H1 (cell line): Measurements from ENCODE around the gene RASA1. TPM values are rescaled to one million over a fixed set of nuclear protein-coding genes. Genes with fewer than 3 reads are reported as not detected.

Source experiments
- CTCF ChIA-PET: fragments of 300-600 bp; sonication (Branson Sonifier 250); formaldehyde crosslinking; loops from one replicate; lab custom pipeline; 2021; ENCODE audit not compliant: partially characterized antibody; lab: Charles Lee
- POLR2A ChIA-PET: fragments of 300-600 bp; sonication (Branson Sonifier 250); formaldehyde crosslinking; loops from one replicate; lab custom pipeline; 2021; ENCODE audit warnings: inconsistent platforms; ENCODE audit not compliant: partially characterized antibody; lab: Charles Lee
- DNase-seq, 2 experiments: peaks; one replicate each; pipeline versions ENCODE4 v3.0.0 to v3.0.0-alpha.2; 2010 to 2022; ENCODE audit warnings: low spot score in 2 of 2, low read depth in 1 of 2, mixed read lengths in 1 of 2
- FAIRE-seq: peaks from 2 replicates; lab custom pipeline; 2011; peaks lifted over from hg19 to GRCh38; lab: Jason Lieb, UNC
- H2AFZ ChIP-seq: 2 replicates; pipeline ENCODE4 v1.8.1; 2012; ENCODE audit warnings: low read length, inconsistent platforms
- H2AK5ac ChIP-seq: 2 replicates; pipeline ENCODE4 v1.6.1; 2013; ENCODE audit warnings: low read depth, low read length
- H2BK120ac ChIP-seq: replicated peaks from 2 replicates; pipeline ENCODE3; 2013; ENCODE audit warnings: low read depth, low read length, inconsistent platforms
- H2BK12ac ChIP-seq: 2 replicates; pipeline ENCODE4 v1.6.1; 2013; ENCODE audit warnings: low read depth, low read length
- H2BK15ac ChIP-seq: 2 replicates; pipeline ENCODE4 v1.6.1; 2013; ENCODE audit warnings: low read length
- H2BK20ac ChIP-seq: 2 replicates; pipeline ENCODE4 v1.6.1; 2013; ENCODE audit warnings: low read length
- H2BK5ac ChIP-seq: 2 replicates; pipeline ENCODE4 v1.6.1; 2013; ENCODE audit warnings: low read depth, low read length
- H3K14ac ChIP-seq: 2 replicates; pipeline ENCODE4 v1.6.1; 2013; ENCODE audit warnings: inconsistent platforms; ENCODE audit not compliant: insufficient read length
- H3K18ac ChIP-seq: 2 replicates; pipeline ENCODE4 v1.6.1; 2013; ENCODE audit warnings: low read length; ENCODE audit errors: extremely low read depth
- H3K23ac ChIP-seq: 2 replicates; pipeline ENCODE4 v1.6.1; 2013; ENCODE audit warnings: inconsistent platforms; ENCODE audit not compliant: insufficient read length
- H3K23me2 ChIP-seq: 2 replicates; pipeline ENCODE4 v1.6.1; 2013; ENCODE audit warnings: low read depth, low read length
- H3K27ac ChIP-seq: 2 replicates; pipeline ENCODE4 v1.6.1; 2011; ENCODE audit warnings: low read depth, low read length, inconsistent platforms
- H3K27me3 ChIP-seq, 4 experiments: replicated peaks in 1 of 4; 1 replicate in 1 of 4; 2 replicates in 3 of 4; pipeline versions ENCODE4 v1.6.1 to v1.8.1; 2011 to 2013; ENCODE audit warnings: low read length in 3 of 4, mild to moderate bottlenecking in 3 of 4, inconsistent platforms in 2 of 4, mixed read lengths in 2 of 4, moderate library complexity in 1 of 4; ENCODE audit not compliant: control insufficient read depth in 3 of 4, insufficient read depth in 3 of 4; ENCODE audit errors: extremely low read depth in 1 of 4
- H3K36me3 ChIP-seq, 4 experiments: 2 replicates each; pipeline versions ENCODE4 v1.6.1 to v1.8.1; 2011 to 2013; ENCODE audit warnings: mild to moderate bottlenecking in 4 of 4, low read length in 3 of 4, moderate library complexity in 2 of 4, control low read depth in 1 of 4, inconsistent platforms in 1 of 4; ENCODE audit not compliant: insufficient read depth in 4 of 4, control insufficient read depth in 2 of 4
- H3K4ac ChIP-seq: replicated peaks from 2 replicates; pipeline ENCODE3; 2013; ENCODE audit warnings: low read length, low read depth, mixed read lengths, inconsistent platforms; ENCODE audit not compliant: insufficient read length
- H3K4me1 ChIP-seq, 4 experiments: replicated peaks in 1 of 4; 1 replicate in 1 of 4; 2 replicates in 3 of 4; pipeline versions ENCODE4 v1.6.1 to v1.8.1; 2011 to 2013; ENCODE audit warnings: low read length in 3 of 4, inconsistent platforms in 2 of 4, mixed read lengths in 1 of 4; ENCODE audit not compliant: insufficient read depth in 4 of 4, control insufficient read depth in 3 of 4
- H3K4me2 ChIP-seq, 2 experiments: 2 replicates each; pipeline versions ENCODE4 v1.6.1 to v1.8.1; 2011 to 2013; ENCODE audit warnings: low read depth in 2 of 2, low read length in 2 of 2, control low read depth in 1 of 2, inconsistent platforms in 1 of 2, mild to moderate bottlenecking in 1 of 2; ENCODE audit not compliant: insufficient read depth in 1 of 2
- H3K4me3 ChIP-seq, 4 experiments: fragments of 200-600, 300-600 bp in 1 of 4; sonication (generic), shearing (Covaris generic), sonication (Bioruptor Twin) in 1 of 4; 2 replicates each; pipeline versions ENCODE4 v1.5.1 to v1.8.1; 2011 to 2016; ENCODE audit warnings: low read length in 4 of 4, low read depth in 3 of 4, control low read depth in 2 of 4, inconsistent platforms in 2 of 4, mild to moderate bottlenecking in 2 of 4, mixed read lengths in 1 of 4, moderate library complexity in 1 of 4; ENCODE audit not compliant: insufficient read depth in 2 of 4; ENCODE audit errors: extremely low read depth in 1 of 4
- H3K56ac ChIP-seq: replicated peaks from 2 replicates; pipeline ENCODE3; 2013; ENCODE audit warnings: low read depth, mild to moderate bottlenecking, mixed read lengths, low read length, inconsistent platforms; ENCODE audit not compliant: insufficient read length
- H3K79me1 ChIP-seq: 2 replicates; pipeline ENCODE4 v1.6.1; 2013; ENCODE audit warnings: low read depth, low read length, control low read depth
- H3K79me2 ChIP-seq, 2 experiments: 2 replicates each; pipeline versions ENCODE4 v1.6.1 to v1.8.1; 2012 to 2013; ENCODE audit warnings: low read length in 2 of 2, mild to moderate bottlenecking in 2 of 2, inconsistent platforms in 1 of 2; ENCODE audit not compliant: insufficient read depth in 2 of 2, control insufficient read depth in 1 of 2
- H3K9ac ChIP-seq, 4 experiments: replicated peaks in 1 of 4; 1 replicate in 1 of 4; 2 replicates in 3 of 4; pipeline versions ENCODE4 v1.6.1 to v1.8.1; 2011 to 2013; ENCODE audit warnings: low read depth in 3 of 4, low read length in 3 of 4, control low read depth in 2 of 4, mild to moderate bottlenecking in 2 of 4, moderate library complexity in 2 of 4, inconsistent platforms in 1 of 4; ENCODE audit errors: extremely low read depth in 1 of 4
- H3K9me3 ChIP-seq, 2 experiments: 2 replicates each; pipeline versions ENCODE4 v1.6.1 to v1.8.1; 2012 to 2013; ENCODE audit warnings: mild to moderate bottlenecking in 2 of 2, moderate library complexity in 2 of 2, control low read depth in 1 of 2, inconsistent platforms in 1 of 2, low read depth in 1 of 2, low read length in 1 of 2, mixed read lengths in 1 of 2; ENCODE audit not compliant: insufficient read depth in 2 of 2
- H4K20me1 ChIP-seq, 2 experiments: replicated peaks in 1 of 2; 2 replicates each; pipeline versions ENCODE3 to v1.8.1; 2011 to 2013; ENCODE audit warnings: inconsistent platforms in 2 of 2, low read length in 2 of 2, mild to moderate bottlenecking in 1 of 2; ENCODE audit not compliant: insufficient read depth in 2 of 2, control insufficient read depth in 1 of 2
- H4K5ac ChIP-seq: 2 replicates; pipeline ENCODE4 v1.6.1; 2013; ENCODE audit warnings: low read length, low read depth, mixed read lengths, inconsistent platforms; ENCODE audit not compliant: insufficient read length
- H4K8ac ChIP-seq: 2 replicates; pipeline ENCODE4 v1.8.0; 2013; ENCODE audit warnings: mild to moderate bottlenecking, moderate library complexity, low read length, inconsistent platforms; ENCODE audit not compliant: insufficient read depth; ENCODE audit errors: extremely low read depth
- H4K91ac ChIP-seq: replicated peaks from 2 replicates; pipeline ENCODE3; 2013; ENCODE audit warnings: low read length, mixed read lengths, inconsistent platforms; ENCODE audit not compliant: insufficient read length
- ASH2L ChIP-seq: fragments of 200-600, 300-600 bp; sonication (generic); IDR thresholded peaks from one replicate; pipeline ENCODE4 v1.7.1; 2017; ENCODE audit warnings: low read length
- ATF2 ChIP-seq: IDR thresholded peaks from 2 replicates; pipeline ENCODE4 v1.6.1; 2012; ENCODE audit warnings: low read length, inconsistent platforms
- CEBPB ChIP-seq: IDR thresholded peaks from 2 replicates; pipeline ENCODE4 v1.6.1; 2012; ENCODE audit warnings: low read depth, low read length
- CTBP2 ChIP-seq: IDR thresholded peaks from 2 replicates; pipeline ENCODE4 v1.7.0; 2011; ENCODE audit warnings: borderline replicate concordance, mild to moderate bottlenecking, moderate library complexity, mixed read lengths, low read length; ENCODE audit not compliant: insufficient read depth, insufficient read length
- EZH2 ChIP-seq: fragments of 200-600 bp; sonication (generic); IDR thresholded peaks from 2 replicates; pipeline ENCODE4 v1.7.1; 2012; ENCODE audit warnings: low read depth, mild to moderate bottlenecking, moderate library complexity, low read length, inconsistent platforms; ENCODE audit not compliant: severe bottlenecking
- GTF2F1 ChIP-seq: IDR thresholded peaks from 2 replicates; pipeline ENCODE4 v1.6.1; 2012; ENCODE audit warnings: low read depth, low read length, improper control_type of control experiment, borderline replicate concordance
- RBBP5 ChIP-seq: IDR thresholded peaks from 2 replicates; pipeline ENCODE4 v1.7.1; 2012; ENCODE audit warnings: low read depth, mild to moderate bottlenecking, inconsistent platforms, low read length, moderate library complexity, borderline replicate concordance
- SAP30 ChIP-seq: fragments of 300-600 bp; sonication (generic); IDR thresholded peaks from 2 replicates; pipeline ENCODE4 v1.7.1; 2012; ENCODE audit warnings: low read length, moderate library complexity, mild to moderate bottlenecking, inconsistent platforms; ENCODE audit not compliant: insufficient read depth, insufficient replicate concordance
- TBP ChIP-seq: IDR thresholded peaks from 2 replicates; pipeline ENCODE4 v1.6.1; 2011; ENCODE audit warnings: low read depth, low read length, improper control_type of control experiment
- TCF12 ChIP-seq: IDR thresholded peaks from 2 replicates; pipeline ENCODE4 v1.6.1; 2011; ENCODE audit warnings: low read depth, mild to moderate bottlenecking, low read length
- TEAD4 ChIP-seq: IDR thresholded peaks from 2 replicates; pipeline ENCODE4 v1.6.1; 2012; ENCODE audit warnings: low read depth, low read length, inconsistent platforms, mixed read lengths
- USF2 ChIP-seq: IDR thresholded peaks from 2 replicates; pipeline ENCODE4 v1.6.1; 2011; ENCODE audit warnings: low read length, improper control_type of control experiment
- ZNF274 ChIP-seq: IDR thresholded peaks from 2 replicates; pipeline ENCODE4 v1.7.0; 2012; ENCODE audit warnings: low read length, borderline replicate concordance; ENCODE audit errors: extremely low read depth
- polyA plus RNA-seq, 7 experiments: library from polyadenylated mRNA; depleted of rRNA in 3 of 7; stranded (reverse) in 5 of 7; unstranded in 2 of 7; fragments of >200 nt in 5 of 7; fragments of 200-250 nt in 2 of 7; gene quantifications; 1 replicate in 5 of 7; 2 replicates in 1 of 7; 4 replicates in 1 of 7; pipeline versions ENCODE4 v1.2.1 to v1.2.3, GENCODE V29; 2011 to 2013; ENCODE audit warnings: missing spikeins in 2 of 7, mixed read lengths in 2 of 7
- total RNA-seq: library from RNA; stranded (reverse); fragmentation: NEBNext Ultra II Directional; extraction: Animal tissue kit (Norgen Biotek cat#: 25700); gene quantifications from 2 replicates; pipeline ENCODE4 v1.2.1, GENCODE V29; 2021

RASA1 gene
- total and polyA plus RNA-seq, 2 of the 8 experiments (the other 6 are each of a cell fraction or from before 2014, with no cell fraction given), result 15.9 to 33.8 TPM

DNA sequence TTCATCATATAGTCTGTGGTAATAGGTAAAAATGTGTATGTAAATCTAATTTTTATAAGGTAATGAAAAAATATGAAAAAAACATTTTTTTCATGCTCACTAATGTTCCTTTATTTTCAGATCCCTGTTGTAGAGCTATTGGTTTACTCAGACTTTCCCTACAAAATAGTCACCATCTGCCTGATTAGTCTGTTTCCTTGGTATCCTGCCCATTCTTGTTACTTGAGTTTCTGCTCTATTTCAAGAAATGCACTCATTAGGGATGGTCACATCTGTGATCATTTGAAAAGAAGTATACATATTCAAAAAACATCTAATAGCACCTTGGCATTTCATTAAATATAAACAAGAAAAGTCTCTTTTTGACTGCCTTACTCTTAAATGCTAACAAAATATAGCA, 21.6 kb upstream of the RASA1 start:
- no peak overlapping the region for H2BK12ac ChIP-seq
- H4K8ac ChIP-seq, result no peak overlapping the region
- H3K4me2 ChIP-seq, result no peak overlapping the region
- no peak overlapping the region for H2AK5ac ChIP-seq
- H2AFZ ChIP-seq, result no peak overlapping the region
- no peak overlapping the region for H2BK5ac ChIP-seq
- no peak overlapping the region for H3K4ac ChIP-seq
- H3K4me3 ChIP-seq, result no peak overlapping the region
- no peak overlapping the region for H2BK15ac ChIP-seq
- no peaks in the 10 kb centered on the region for H3K36me3 ChIP-seq
- H3K9me3 ChIP-seq, result no peaks in the 10 kb centered on the region
- no peak overlapping the region for H3K27ac ChIP-seq
- H3K14ac ChIP-seq, result no peak overlapping the region
- no peaks in the 10 kb centered on the region; the same call in 1 of the 2 replicates for H3K23me2 ChIP-seq
- no peak overlapping the region for H4K5ac ChIP-seq
- ChIA-PET POLR2A (no interaction called here), CTCF (no interaction called here)
- H3K27me3 ChIP-seq, result no peaks in the 10 kb centered on the region
- H2BK20ac ChIP-seq, result no peak overlapping the region
- DNase-seq, result no peak
- no peaks in the 10 kb centered on the region for H3K79me1 ChIP-seq
- H4K20me1 ChIP-seq, result no peaks in the 10 kb centered on the region
- H2BK120ac ChIP-seq, result no peak overlapping the region
- FAIRE-seq, result no peak
- no peak overlapping the region for H3K9ac ChIP-seq
- H3K4me1 ChIP-seq, result no peaks in the 10 kb centered on the region
- H3K56ac ChIP-seq, result no peak overlapping the region
- H4K91ac ChIP-seq, result no peak overlapping the region
- H3K18ac ChIP-seq, result no peak overlapping the region
- no peak overlapping the region for H3K23ac ChIP-seq
- H3K79me2 ChIP-seq, result no peaks in the 10 kb centered on the region
- TF ChIP-seq TBP, result no peak
- TF ChIP-seq CTBP2, result no peak
- TF ChIP-seq EZH2, result no peak
- no peak for TF ChIP-seq CEBPB
- no peak for TF ChIP-seq SAP30
- TF ChIP-seq ZNF274, result no peak
- TF ChIP-seq TCF12, result no peak
- no peak for TF ChIP-seq USF2
- TF ChIP-seq ASH2L, result no peak
- TF ChIP-seq ATF2, result no peak
- no peak for TF ChIP-seq TEAD4
- no peak for TF ChIP-seq GTF2F1
- TF ChIP-seq RBBP5, result no peak
